HepG2 (cell line): ENCODE data around the gene ATP2B3. TPM values are rescaled to one million over a fixed set of nuclear protein-coding genes. Genes with fewer than 3 reads are reported as not detected.

ENCODE experiments used
- CCAR2 ChIP-seq: fragments of 200-400 bp; formaldehyde crosslinking; optimal IDR thresholded peaks from 2 replicates; pipeline ENCODE3; 2018; ENCODE audit warnings: low read depth, mild to moderate bottlenecking, low read length, moderate library complexity
- EEA1 ChIP-seq: sonication (generic); formaldehyde crosslinking; IDR thresholded peaks from 2 replicates; pipeline ENCODE4 v1.5.1; 2020; ENCODE audit warnings: mild to moderate bottlenecking, missing genetic modification reagents, borderline replicate concordance
- FOXP1 ChIP-seq, 2 experiments: fragments of 450-650 bp in 1 of 2; IDR thresholded peaks; 2 replicates each; pipeline ENCODE4 v1.6.1; 2017 to 2018; ENCODE audit warnings: antibody characterized with exemption in 1 of 2
- MAF1 ChIP-seq: sonication (generic); formaldehyde crosslinking; IDR thresholded peaks from 2 replicates; pipeline ENCODE4 v1.5.0; 2020; ENCODE audit warnings: missing genetic modification reagents, borderline replicate concordance
- SPEN ChIP-seq: sonication (generic); formaldehyde crosslinking; IDR thresholded peaks from 2 replicates; pipeline ENCODE4 v1.5.1; 2020; ENCODE audit warnings: low read depth, mild to moderate bottlenecking, missing genetic modification reagents
- U2AF1 ChIP-seq: fragments of 200-400 bp; formaldehyde crosslinking; optimal IDR thresholded peaks from 2 replicates; pipeline ENCODE3; 2017; ENCODE audit warnings: mild to moderate bottlenecking, low read depth, low read length
- XBP1 ChIP-seq: sonication (generic); formaldehyde crosslinking; IDR thresholded peaks from 2 replicates; pipeline ENCODE4 v1.5.0; 2020; ENCODE audit warnings: missing genetic modification reagents
- ZKSCAN8 ChIP-seq: IDR thresholded peaks from 2 replicates; pipeline ENCODE4 v1.6.1; 2016; ENCODE audit warnings: borderline replicate concordance, missing genetic modification reagents, missing compliant biosample characterization
- ZNF234 ChIP-seq: sonication (generic); formaldehyde crosslinking; conservative IDR thresholded peaks from 2 replicates; pipeline ENCODE4 v1.5.1; 2020; ENCODE audit warnings: mild to moderate bottlenecking, missing genetic modification reagents
- ZNF33B ChIP-seq: sonication (generic); formaldehyde crosslinking; IDR thresholded peaks from 2 replicates; pipeline ENCODE4 v1.5.1; 2020; ENCODE audit warnings: mild to moderate bottlenecking, missing genetic modification reagents
- ZNF761 ChIP-seq: sonication (generic); formaldehyde crosslinking; conservative IDR thresholded peaks from 2 replicates; pipeline ENCODE4 v1.4.0; 2020; ENCODE audit warnings: mild to moderate bottlenecking, missing genetic modification reagents
- ZNF773 ChIP-seq: sonication (generic); formaldehyde crosslinking; IDR thresholded peaks from 2 replicates; pipeline ENCODE4 v1.4.0; 2020; ENCODE audit warnings: missing genetic modification reagents, borderline replicate concordance
- ZNF878 ChIP-seq: sonication (generic); formaldehyde crosslinking; IDR thresholded peaks from 2 replicates; pipeline ENCODE4 v1.8.1; 2023; ENCODE audit warnings: mild to moderate bottlenecking, missing genetic modification reagents, moderate library complexity
- polyA plus RNA-seq, 8 experiments: library from polyadenylated mRNA; depleted of rRNA in 3 of 8; stranded (reverse) in 7 of 8; unstranded in 1 of 8; fragments of >200 nt; fragmentation: Illumina TruSeq in 4 of 8; extraction: Trizol in 4 of 8; gene quantifications; 2 replicates each; pipeline versions ENCODE4 v1.2.1 to v1.2.3, GENCODE V29; 2011 to 2016; ENCODE audit warnings: low read depth in 4 of 8, missing spikeins in 1 of 8, mixed read lengths in 1 of 8; ENCODE audit not compliant: insufficient read depth in 1 of 8
- total RNA-seq, 5 experiments: library from RNA; depleted of rRNA; stranded (reverse); fragments of >200 nt; fragmentation: Illumina TruSeq; extraction: Trizol; gene quantifications; 2 replicates each; pipeline ENCODE4 v1.2.3, GENCODE V29; 2016; ENCODE audit warnings: low read depth in 1 of 5
- TF ChIP-seq, protein P1 (sequence below): sonication (generic); formaldehyde crosslinking; IDR thresholded peaks from 2 replicates; pipeline ENCODE4 v1.5.1; 2020; ENCODE audit warnings: mild to moderate bottlenecking, missing genetic modification reagents, moderate library complexity
- TF ChIP-seq, protein P2 (sequence below): sonication (generic); IDR thresholded peaks from 2 replicates; pipeline ENCODE4 v1.6.1; 2016; ENCODE audit warnings: low read depth, borderline replicate concordance
- TF ChIP-seq, protein P3 (sequence below): sonication (generic); formaldehyde crosslinking; IDR thresholded peaks from 2 replicates; pipeline ENCODE4 v1.8.0; 2022; ENCODE audit warnings: missing genetic modification reagents, mild to moderate bottlenecking, moderate library complexity, borderline replicate concordance
- TF ChIP-seq, protein P4 (sequence below): IDR thresholded peaks from 2 replicates; pipeline ENCODE4 v1.6.1; 2016; ENCODE audit warnings: mild to moderate bottlenecking
- TF ChIP-seq, protein P5 (sequence below): sonication (generic); formaldehyde crosslinking; IDR thresholded peaks from 2 replicates; pipeline ENCODE4 v1.4.0; 2020; ENCODE audit warnings: missing genetic modification reagents

The ATP2B3 gene
- total and polyA plus RNA-seq, 2 of the 13 experiments (the other 11 are each of a cell fraction or from before 2014, with no cell fraction given), result not detected

DNA sequence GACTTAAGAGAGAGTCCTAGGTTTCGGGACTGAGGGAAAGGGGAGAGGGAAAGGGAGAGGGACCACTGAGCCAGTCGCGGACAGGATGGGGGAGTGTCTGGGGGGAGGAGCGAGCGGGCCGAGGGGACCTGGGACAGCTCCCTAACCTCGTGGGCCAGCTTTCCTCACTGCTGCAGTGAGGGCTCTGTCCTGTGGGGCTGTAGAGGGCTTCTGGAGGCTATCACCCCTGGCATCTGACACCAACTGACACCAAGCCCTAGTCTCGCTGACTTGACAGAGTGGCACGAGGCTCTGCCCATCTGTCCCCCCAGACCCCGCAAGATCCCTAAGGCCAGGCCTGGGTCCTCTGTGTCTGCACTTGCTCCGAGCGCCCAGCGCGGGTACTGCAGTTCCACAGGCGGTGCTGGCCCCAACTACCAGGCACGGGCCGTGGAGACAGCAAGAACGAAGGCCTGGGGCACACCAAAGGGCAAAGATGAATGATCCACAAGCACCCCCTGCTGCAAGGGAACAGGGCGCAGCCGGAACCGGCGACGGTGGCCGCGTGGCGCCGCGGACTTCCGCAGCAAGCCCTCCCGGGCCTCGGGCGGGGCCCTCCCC is 47.5 kb upstream of the ATP2B3 start (continued):
- TF ChIP-seq, protein P1, sequence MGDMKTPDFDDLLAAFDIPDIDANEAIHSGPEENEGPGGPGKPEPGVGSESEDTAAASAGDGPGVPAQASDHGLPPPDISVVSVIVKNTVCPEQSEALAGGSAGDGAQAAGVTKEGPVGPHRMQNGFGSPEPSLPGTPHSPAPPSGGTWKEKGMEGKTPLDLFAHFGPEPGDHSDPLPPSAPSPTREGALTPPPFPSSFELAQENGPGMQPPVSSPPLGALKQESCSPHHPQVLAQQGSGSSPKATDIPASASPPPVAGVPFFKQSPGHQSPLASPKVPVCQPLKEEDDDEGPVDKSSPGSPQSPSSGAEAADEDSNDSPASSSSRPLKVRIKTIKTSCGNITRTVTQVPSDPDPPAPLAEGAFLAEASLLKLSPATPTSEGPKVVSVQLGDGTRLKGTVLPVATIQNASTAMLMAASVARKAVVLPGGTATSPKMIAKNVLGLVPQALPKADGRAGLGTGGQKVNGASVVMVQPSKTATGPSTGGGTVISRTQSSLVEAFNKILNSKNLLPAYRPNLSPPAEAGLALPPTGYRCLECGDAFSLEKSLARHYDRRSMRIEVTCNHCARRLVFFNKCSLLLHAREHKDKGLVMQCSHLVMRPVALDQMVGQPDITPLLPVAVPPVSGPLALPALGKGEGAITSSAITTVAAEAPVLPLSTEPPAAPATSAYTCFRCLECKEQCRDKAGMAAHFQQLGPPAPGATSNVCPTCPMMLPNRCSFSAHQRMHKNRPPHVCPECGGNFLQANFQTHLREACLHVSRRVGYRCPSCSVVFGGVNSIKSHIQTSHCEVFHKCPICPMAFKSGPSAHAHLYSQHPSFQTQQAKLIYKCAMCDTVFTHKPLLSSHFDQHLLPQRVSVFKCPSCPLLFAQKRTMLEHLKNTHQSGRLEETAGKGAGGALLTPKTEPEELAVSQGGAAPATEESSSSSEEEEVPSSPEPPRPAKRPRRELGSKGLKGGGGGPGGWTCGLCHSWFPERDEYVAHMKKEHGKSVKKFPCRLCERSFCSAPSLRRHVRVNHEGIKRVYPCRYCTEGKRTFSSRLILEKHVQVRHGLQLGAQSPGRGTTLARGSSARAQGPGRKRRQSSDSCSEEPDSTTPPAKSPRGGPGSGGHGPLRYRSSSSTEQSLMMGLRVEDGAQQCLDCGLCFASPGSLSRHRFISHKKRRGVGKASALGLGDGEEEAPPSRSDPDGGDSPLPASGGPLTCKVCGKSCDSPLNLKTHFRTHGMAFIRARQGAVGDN (CRISPR knock-in tag), result peak; percentile 64
- TF ChIP-seq CCAR2 (no peak), ZNF773 (no peak), XBP1 (CRISPR knock-in tag) (no peak), U2AF1 (no peak), EEA1 (CRISPR knock-in tag) (no peak), ZNF761 (no peak), ZKSCAN8 (CRISPR knock-in tag) (no peak), SPEN (CRISPR knock-in tag) (no peak), FOXP1 (IDR thresholded peaks at IDR 0.05) (no peak), FOXP1 (CRISPR knock-in tag; IDR thresholded peaks at IDR 0.05) (no peak), ZNF234 (no peak), ZNF33B (CRISPR knock-in tag) (no peak), ZNF878 (CRISPR knock-in tag) (no peak), MAF1 (CRISPR knock-in tag) (no peak)
- TF ChIP-seq, protein P2, sequence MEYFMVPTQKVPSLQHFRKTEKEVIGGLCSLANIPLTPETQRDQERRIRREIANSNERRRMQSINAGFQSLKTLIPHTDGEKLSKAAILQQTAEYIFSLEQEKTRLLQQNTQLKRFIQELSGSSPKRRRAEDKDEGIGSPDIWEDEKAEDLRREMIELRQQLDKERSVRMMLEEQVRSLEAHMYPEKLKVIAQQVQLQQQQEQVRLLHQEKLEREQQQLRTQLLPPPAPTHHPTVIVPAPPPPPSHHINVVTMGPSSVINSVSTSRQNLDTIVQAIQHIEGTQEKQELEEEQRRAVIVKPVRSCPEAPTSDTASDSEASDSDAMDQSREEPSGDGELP, result no peak
- TF ChIP-seq, protein P3, sequence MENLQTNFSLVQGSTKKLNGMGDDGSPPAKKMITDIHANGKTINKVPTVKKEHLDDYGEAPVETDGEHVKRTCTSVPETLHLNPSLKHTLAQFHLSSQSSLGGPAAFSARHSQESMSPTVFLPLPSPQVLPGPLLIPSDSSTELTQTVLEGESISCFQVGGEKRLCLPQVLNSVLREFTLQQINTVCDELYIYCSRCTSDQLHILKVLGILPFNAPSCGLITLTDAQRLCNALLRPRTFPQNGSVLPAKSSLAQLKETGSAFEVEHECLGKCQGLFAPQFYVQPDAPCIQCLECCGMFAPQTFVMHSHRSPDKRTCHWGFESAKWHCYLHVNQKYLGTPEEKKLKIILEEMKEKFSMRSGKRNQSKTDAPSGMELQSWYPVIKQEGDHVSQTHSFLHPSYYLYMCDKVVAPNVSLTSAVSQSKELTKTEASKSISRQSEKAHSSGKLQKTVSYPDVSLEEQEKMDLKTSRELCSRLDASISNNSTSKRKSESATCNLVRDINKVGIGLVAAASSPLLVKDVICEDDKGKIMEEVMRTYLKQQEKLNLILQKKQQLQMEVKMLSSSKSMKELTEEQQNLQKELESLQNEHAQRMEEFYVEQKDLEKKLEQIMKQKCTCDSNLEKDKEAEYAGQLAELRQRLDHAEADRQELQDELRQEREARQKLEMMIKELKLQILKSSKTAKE (CRISPR knock-in tag), result no peak
- TF ChIP-seq, protein P4, sequence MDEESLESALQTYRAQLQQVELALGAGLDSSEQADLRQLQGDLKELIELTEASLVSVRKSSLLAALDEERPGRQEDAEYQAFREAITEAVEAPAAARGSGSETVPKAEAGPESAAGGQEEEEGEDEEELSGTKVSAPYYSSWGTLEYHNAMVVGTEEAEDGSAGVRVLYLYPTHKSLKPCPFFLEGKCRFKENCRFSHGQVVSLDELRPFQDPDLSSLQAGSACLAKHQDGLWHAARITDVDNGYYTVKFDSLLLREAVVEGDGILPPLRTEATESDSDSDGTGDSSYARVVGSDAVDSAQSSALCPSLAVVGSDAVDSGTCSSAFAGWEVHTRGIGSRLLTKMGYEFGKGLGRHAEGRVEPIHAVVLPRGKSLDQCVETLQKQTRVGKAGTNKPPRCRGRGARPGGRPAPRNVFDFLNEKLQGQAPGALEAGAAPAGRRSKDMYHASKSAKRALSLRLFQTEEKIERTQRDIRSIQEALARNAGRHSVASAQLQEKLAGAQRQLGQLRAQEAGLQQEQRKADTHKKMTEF (CRISPR knock-in tag), result no peak
- TF ChIP-seq, protein P5, sequence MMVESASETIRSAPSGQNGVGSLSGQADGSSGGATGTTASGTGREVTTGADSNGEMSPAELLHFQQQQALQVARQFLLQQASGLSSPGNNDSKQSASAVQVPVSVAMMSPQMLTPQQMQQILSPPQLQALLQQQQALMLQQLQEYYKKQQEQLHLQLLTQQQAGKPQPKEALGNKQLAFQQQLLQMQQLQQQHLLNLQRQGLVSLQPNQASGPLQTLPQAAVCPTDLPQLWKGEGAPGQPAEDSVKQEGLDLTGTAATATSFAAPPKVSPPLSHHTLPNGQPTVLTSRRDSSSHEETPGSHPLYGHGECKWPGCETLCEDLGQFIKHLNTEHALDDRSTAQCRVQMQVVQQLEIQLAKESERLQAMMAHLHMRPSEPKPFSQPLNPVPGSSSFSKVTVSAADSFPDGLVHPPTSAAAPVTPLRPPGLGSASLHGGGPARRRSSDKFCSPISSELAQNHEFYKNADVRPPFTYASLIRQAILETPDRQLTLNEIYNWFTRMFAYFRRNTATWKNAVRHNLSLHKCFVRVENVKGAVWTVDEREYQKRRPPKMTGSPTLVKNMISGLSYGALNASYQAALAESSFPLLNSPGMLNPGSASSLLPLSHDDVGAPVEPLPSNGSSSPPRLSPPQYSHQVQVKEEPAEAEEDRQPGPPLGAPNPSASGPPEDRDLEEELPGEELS (CRISPR knock-in tag), result no peak
